ENCODE data around the gene ATP6V0A4.

DNA sequence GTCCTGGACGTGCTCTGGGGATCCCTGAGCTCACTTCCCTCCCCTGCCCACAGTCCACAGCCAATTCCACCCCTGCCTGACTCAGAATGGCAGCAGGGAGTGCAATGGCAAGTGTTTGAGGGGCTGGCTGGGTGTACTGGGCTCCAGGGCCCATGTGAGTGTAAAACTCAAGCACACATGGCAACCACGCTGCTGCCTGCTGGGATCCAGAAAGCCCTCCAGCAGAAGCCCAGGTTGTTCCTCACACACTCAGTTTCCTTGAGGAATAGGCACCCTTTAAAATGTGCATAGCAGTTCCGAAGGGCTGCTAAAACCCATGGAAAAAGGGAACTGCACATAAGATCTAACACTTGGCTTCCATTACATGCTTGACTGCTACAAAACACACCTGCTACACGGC, 11.3 kb upstream of the ATP6V0A4 start:
- TF ChIP-seq CTCF (IDR thresholded peaks at IDR 0.05 in 4 of 5, conservative IDR thresholded peaks at IDR 0.05 in 1 of 5) (no peak), POLR2A (IDR thresholded peaks at IDR 0.05) (no peak)
